PC-9 (cell line): ENCODE data around the gene OR10A2. TPM values are rescaled to one million over a fixed set of nuclear protein-coding genes. Genes with fewer than 3 reads are reported as not detected.

ENCODE experiments used
- Bru-seq: library from RNA; stranded (reverse); fragments of 400-500 nt; gene quantifications from one replicate; lab custom pipeline; 2021; lab: Mats Ljungman, UMichigan
- BruChase-seq, 2 experiments: library from RNA; stranded (reverse); fragments of 400-500 nt; gene quantifications; one replicate each; lab custom pipeline; 2021; lab: Mats Ljungman, UMichigan
- BruUV-seq: library from RNA; stranded (reverse); fragments of 400-500 nt; replicated peaks from 2 replicates; lab custom pipeline; 2021; lab: Mats Ljungman, UMichigan
- CTCF ChIA-PET: fragments of 300-600 bp; sonication (Branson Sonifier 250); formaldehyde crosslinking; loops from one replicate; lab custom pipeline; 2022; ENCODE audit warnings: antibody characterized with exemption; lab: Charles Lee
- POLR2A ChIA-PET: fragments of 300-600 bp; sonication (Branson Sonifier 250); formaldehyde crosslinking; loops from one replicate; lab custom pipeline; 2022; ENCODE audit warnings: antibody characterized with exemption; ENCODE audit not compliant: unreplicated experiment; lab: Charles Lee
- DNase-seq, 2 experiments: peaks; one replicate each; pipeline versions ENCODE4 v3.0.0 to v3.0.0-alpha.2; 2015 to 2022; ENCODE audit warnings: mixed read lengths in 1 of 2
- H2AFZ ChIP-seq: fragments of 200-600 bp; sonication (generic); 2 replicates; pipeline ENCODE4 v1.8.1; 2017; ENCODE audit warnings: antibody characterized with exemption
- H3F3A ChIP-seq: fragments of 200-600 bp; sonication (generic); 2 replicates; pipeline ENCODE4 v1.8.1; 2017; ENCODE audit warnings: antibody characterized with exemption, mild to moderate bottlenecking, low read depth; ENCODE audit not compliant: insufficient read depth
- H3K27ac ChIP-seq: fragments of 200-600 bp; sonication (generic); 2 replicates; pipeline ENCODE4 v1.6.1; 2016; ENCODE audit warnings: mixed run types
- H3K27me3 ChIP-seq: fragments of 200-600 bp; sonication (generic); 2 replicates; pipeline ENCODE4 v1.6.1; 2016; ENCODE audit warnings: low read depth, mixed run types; ENCODE audit not compliant: insufficient read depth
- H3K36me3 ChIP-seq: fragments of 200-600 bp; sonication (generic); 2 replicates; pipeline ENCODE4 v1.6.1; 2016; ENCODE audit warnings: low read depth, mixed run types
- H3K4me1 ChIP-seq: fragments of 200-600 bp; sonication (generic); replicated peaks from 2 replicates; pipeline ENCODE4 v1.6.1; 2016; ENCODE audit warnings: mixed run types; ENCODE audit not compliant: insufficient read depth
- H3K4me2 ChIP-seq: fragments of 200-600 bp; sonication (generic); 2 replicates; pipeline ENCODE4 v1.6.1; 2017; ENCODE audit warnings: mixed run types
- H3K4me3 ChIP-seq: fragments of 200-600 bp; sonication (generic); 2 replicates; pipeline ENCODE4 v1.6.1; 2016; ENCODE audit warnings: mixed run types
- H3K79me2 ChIP-seq: fragments of 200-600 bp; sonication (generic); 2 replicates; pipeline ENCODE4 v1.6.1; 2017; ENCODE audit warnings: low read depth, mixed run types
- H3K9me2 ChIP-seq: fragments of 200-600 bp; sonication (generic); 2 replicates; pipeline ENCODE4 v1.8.1; 2017; ENCODE audit warnings: mild to moderate bottlenecking; ENCODE audit not compliant: insufficient read depth
- H3K9me3 ChIP-seq: fragments of 200-600 bp; sonication (generic); 2 replicates; pipeline ENCODE4 v1.8.1; 2016; ENCODE audit warnings: low read depth; ENCODE audit not compliant: insufficient read depth
- H4K20me1 ChIP-seq: fragments of 200-600 bp; sonication (generic); 2 replicates; pipeline ENCODE4 v1.8.1; 2017; ENCODE audit not compliant: insufficient read depth
- CTCF ChIP-seq: fragments of 200-600 bp; sonication (generic); conservative IDR thresholded peaks from 2 replicates; pipeline ENCODE4 v1.6.1; 2017; ENCODE audit warnings: mixed run types, antibody characterized with exemption, mild to moderate bottlenecking, moderate library complexity
- EZH2 ChIP-seq: fragments of 200-600 bp; sonication (generic); IDR thresholded peaks from 2 replicates; pipeline ENCODE4 v1.8.0; 2017; ENCODE audit warnings: antibody characterized with exemption, low read depth
- intact Hi-C: fragments of 100-400 bp; cut with micrococcal nuclease; formaldehyde crosslinking; loops from one replicate; pipeline ENCODE4 v1.10.0; 2022; ENCODE audit not compliant: unreplicated experiment
- long read RNA-seq: library from polyadenylated mRNA; stranded (forward); transcript quantifications from one replicate; pipeline ENCODE4 v2.0.0, GENCODE V29; 2022
- total RNA-seq: library from RNA; stranded (reverse); gene quantifications from 2 replicates; pipeline ENCODE4 v1.2.3, GENCODE V29; 2021

Gene OR10A2, protein sequence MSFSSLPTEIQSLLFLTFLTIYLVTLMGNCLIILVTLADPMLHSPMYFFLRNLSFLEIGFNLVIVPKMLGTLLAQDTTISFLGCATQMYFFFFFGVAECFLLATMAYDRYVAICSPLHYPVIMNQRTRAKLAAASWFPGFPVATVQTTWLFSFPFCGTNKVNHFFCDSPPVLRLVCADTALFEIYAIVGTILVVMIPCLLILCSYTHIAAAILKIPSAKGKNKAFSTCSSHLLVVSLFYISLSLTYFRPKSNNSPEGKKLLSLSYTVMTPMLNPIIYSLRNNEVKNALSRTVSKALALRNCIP
- not detected in 2 replicates for total RNA-seq
- not detected for Bru-seq, nascent RNA
- BruChase-seq, experiment 1, labeled RNA remaining after a 2-hour chase = not detected
- not detected for BruChase-seq, experiment 2, labeled RNA remaining after a 6-hour chase
- long read RNA-seq = 0 reads

- Histone ChIP-seq H3K36me3 (no peaks in the 10 kb centered on the region), H3K27ac (no peak within 1 kb of the TSS), H3K27me3 (no peaks in the 10 kb centered on the region), H2AFZ (no peak within 1 kb of the TSS), H3K4me1 (no peaks in the 10 kb centered on the region), H3K9me3 (no peaks in the 10 kb centered on the region), H3K4me3 (no peak within 1 kb of the TSS), H3K4me2 (no peak within 1 kb of the TSS), H3F3A (no peaks in the 10 kb centered on the region), H3K79me2 (no peaks in the 10 kb centered on the region), H4K20me1 (no peaks in the 10 kb centered on the region), H3K9me2 (no peaks in the 10 kb centered on the region)
- CTCF ChIA-PET = no interaction called here
- DNase-seq = no peak
- intact Hi-C loops = no loop called here
- no peak for TF ChIP-seq EZH2
- no peak for TF ChIP-seq CTCF
- BruUV-seq = no TSS peak
- POLR2A ChIA-PET = no interaction called here
Measured at GRCh38 chr11:6862961-6863360, at the start of gene OR10A2. TSS of gene OR10A2 (plus strand) at chr11:6863057. CDS start at chr11:6869755, 6,698 bp downstream.

- H3K4me1 ChIP-seq = no peaks in the 10 kb centered on the region
- H3K9me3 ChIP-seq = no peaks in the 10 kb centered on the region
- no peaks in the 10 kb centered on the region for H3F3A ChIP-seq
- TF ChIP-seq EZH2 = no peak
- no peak for TF ChIP-seq CTCF
- no TSS peak for BruUV-seq
- no peak for DNase-seq
- no peaks in the 10 kb centered on the region for H4K20me1 ChIP-seq
- no peaks in the 10 kb centered on the region for H3K27me3 ChIP-seq
- no peak overlapping the region for H3K4me2 ChIP-seq
- intact Hi-C loops = no loop called here
- CTCF ChIA-PET = no interaction called here
- H3K4me3 ChIP-seq = no peak overlapping the region
- H3K36me3 ChIP-seq = no peaks in the 10 kb centered on the region
- no peak overlapping the region for H2AFZ ChIP-seq
- H3K9me2 ChIP-seq = no peaks in the 10 kb centered on the region
- no peaks in the 10 kb centered on the region for H3K79me2 ChIP-seq
- POLR2A ChIA-PET = no interaction called here
- H3K27ac ChIP-seq = no peak overlapping the region
Measured at GRCh38 chr11:6813656-6814055, 49.2 kb upstream of the OR10A2 start.

- H3K9me2 ChIP-seq = no peaks in the 10 kb centered on the region
- H3K36me3 ChIP-seq = no peaks in the 10 kb centered on the region
- CTCF ChIA-PET = no interaction called here
- no peaks in the 10 kb centered on the region for H4K20me1 ChIP-seq
- no peaks in the 10 kb centered on the region for H3F3A ChIP-seq
- no peak overlapping the region for H2AFZ ChIP-seq
- H3K4me1 ChIP-seq = no peaks in the 10 kb centered on the region
- H3K4me3 ChIP-seq = no peak overlapping the region
- no TSS peak for BruUV-seq
- no peaks in the 10 kb centered on the region for H3K79me2 ChIP-seq
- DNase-seq = peak in 1 of 2 experiments; percentile 4
- H3K4me2 ChIP-seq = no peak overlapping the region
- POLR2A ChIA-PET = no interaction called here
- TF ChIP-seq CTCF (no peak), EZH2 (no peak)
- H3K9me3 ChIP-seq = no peaks in the 10 kb centered on the region
- intact Hi-C loops = no loop called here
- H3K27me3 ChIP-seq = no peaks in the 10 kb centered on the region
- no peak overlapping the region for H3K27ac ChIP-seq
Measured at GRCh38 chr11:6817694-6818093, 45.2 kb upstream of the OR10A2 start.
